Measurements from ENCODE around the gene LIAS.

Gene LIAS

DNA sequence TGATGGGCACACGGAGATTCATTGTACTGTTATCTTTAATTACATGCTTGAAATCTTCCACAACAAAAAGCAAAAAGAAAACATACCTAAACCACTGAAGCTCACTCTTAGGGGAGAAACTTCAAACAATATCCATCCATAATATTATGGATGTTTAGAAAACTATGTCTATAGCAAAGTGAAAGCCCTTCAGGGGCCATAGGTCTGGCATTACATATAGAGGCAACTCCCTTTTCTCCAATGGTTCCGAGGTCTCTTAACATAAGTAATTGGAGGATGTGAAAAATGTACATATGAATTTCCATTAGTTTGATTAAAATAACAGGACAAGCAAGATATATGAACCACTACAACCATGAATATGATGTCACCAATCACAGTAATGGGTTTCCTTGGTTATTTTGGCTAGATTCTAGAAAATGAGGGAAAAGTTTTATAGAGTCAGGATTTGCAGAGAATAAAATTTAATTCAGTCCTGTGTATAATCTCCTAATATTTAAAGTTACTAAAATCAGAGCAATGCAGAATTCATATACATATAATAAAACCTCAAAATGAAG lies 57.6 kb downstream of the LIAS start (continued):
- TF ChIP-seq ZBTB17 (tag by site-specific recombination; IDR thresholded peaks at IDR 0.05) (0 out of 2 replicates have a peak, but pooled peaks have one; percentile 10), ZNF324 (tag by site-specific recombination; IDR thresholded peaks at IDR 0.05) (no peak), ZNF19 (tag by site-specific recombination; IDR thresholded peaks at IDR 0.05; ENCODE audit: low read depth) (no peak), OVOL3 (tag by site-specific recombination; IDR thresholded peaks at IDR 0.05) (0 out of 2 replicates have a peak, but pooled peaks have one; percentile 22), ZNF48 (tag by site-specific recombination; IDR thresholded peaks at IDR 0.05) (no peak), SP3 (tag by site-specific recombination; IDR thresholded peaks at IDR 0.05) (no peak), SP7 (tag by site-specific recombination; IDR thresholded peaks at IDR 0.05) (peak; percentile 27; the same call in 1 of the 2 replicates), ZNF350 (tag by site-specific recombination; IDR thresholded peaks at IDR 0.05) (no peak), EGR2 (tag by site-specific recombination; IDR thresholded peaks at IDR 0.05; ENCODE audit: low read depth) (no peak), ZNF560 (tag by site-specific recombination; IDR thresholded peaks at IDR 0.05; ENCODE audit: borderline replicate concordance) (no peak), KLF1 (tag by site-specific recombination; IDR thresholded peaks at IDR 0.05) (peak; percentile 68), ZNF596 (tag by site-specific recombination; IDR thresholded peaks at IDR 0.05) (no peak), PRDM1 (tag by site-specific recombination; IDR thresholded peaks at IDR 0.05) (no peak), ZNF830 (tag by site-specific recombination; IDR thresholded peaks at IDR 0.05; ENCODE audit: low read depth) (no peak), ZNF146 (tag by site-specific recombination; IDR thresholded peaks at IDR 0.05) (no peak), ZNF155 (tag by site-specific recombination; IDR thresholded peaks at IDR 0.05) (no peak)
- TF ChIP-seq, protein P1, sequence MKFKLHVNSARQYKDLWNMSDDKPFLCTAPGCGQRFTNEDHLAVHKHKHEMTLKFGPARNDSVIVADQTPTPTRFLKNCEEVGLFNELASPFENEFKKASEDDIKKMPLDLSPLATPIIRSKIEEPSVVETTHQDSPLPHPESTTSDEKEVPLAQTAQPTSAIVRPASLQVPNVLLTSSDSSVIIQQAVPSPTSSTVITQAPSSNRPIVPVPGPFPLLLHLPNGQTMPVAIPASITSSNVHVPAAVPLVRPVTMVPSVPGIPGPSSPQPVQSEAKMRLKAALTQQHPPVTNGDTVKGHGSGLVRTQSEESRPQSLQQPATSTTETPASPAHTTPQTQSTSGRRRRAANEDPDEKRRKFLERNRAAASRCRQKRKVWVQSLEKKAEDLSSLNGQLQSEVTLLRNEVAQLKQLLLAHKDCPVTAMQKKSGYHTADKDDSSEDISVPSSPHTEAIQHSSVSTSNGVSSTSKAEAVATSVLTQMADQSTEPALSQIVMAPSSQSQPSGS (tag by site-specific recombination; IDR thresholded peaks at IDR 0.05; ENCODE audit: low read depth): peak; percentile 57; the same call in 1 of the 2 replicates
- TF ChIP-seq, protein P2, sequence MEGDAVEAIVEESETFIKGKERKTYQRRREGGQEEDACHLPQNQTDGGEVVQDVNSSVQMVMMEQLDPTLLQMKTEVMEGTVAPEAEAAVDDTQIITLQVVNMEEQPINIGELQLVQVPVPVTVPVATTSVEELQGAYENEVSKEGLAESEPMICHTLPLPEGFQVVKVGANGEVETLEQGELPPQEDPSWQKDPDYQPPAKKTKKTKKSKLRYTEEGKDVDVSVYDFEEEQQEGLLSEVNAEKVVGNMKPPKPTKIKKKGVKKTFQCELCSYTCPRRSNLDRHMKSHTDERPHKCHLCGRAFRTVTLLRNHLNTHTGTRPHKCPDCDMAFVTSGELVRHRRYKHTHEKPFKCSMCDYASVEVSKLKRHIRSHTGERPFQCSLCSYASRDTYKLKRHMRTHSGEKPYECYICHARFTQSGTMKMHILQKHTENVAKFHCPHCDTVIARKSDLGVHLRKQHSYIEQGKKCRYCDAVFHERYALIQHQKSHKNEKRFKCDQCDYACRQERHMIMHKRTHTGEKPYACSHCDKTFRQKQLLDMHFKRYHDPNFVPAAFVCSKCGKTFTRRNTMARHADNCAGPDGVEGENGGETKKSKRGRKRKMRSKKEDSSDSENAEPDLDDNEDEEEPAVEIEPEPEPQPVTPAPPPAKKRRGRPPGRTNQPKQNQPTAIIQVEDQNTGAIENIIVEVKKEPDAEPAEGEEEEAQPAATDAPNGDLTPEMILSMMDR (tag by site-specific recombination; IDR thresholded peaks at IDR 0.05): no peak
- TF ChIP-seq, protein P3, sequence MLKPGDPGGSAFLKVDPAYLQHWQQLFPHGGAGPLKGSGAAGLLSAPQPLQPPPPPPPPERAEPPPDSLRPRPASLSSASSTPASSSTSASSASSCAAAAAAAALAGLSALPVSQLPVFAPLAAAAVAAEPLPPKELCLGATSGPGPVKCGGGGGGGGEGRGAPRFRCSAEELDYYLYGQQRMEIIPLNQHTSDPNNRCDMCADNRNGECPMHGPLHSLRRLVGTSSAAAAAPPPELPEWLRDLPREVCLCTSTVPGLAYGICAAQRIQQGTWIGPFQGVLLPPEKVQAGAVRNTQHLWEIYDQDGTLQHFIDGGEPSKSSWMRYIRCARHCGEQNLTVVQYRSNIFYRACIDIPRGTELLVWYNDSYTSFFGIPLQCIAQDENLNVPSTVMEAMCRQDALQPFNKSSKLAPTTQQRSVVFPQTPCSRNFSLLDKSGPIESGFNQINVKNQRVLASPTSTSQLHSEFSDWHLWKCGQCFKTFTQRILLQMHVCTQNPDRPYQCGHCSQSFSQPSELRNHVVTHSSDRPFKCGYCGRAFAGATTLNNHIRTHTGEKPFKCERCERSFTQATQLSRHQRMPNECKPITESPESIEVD (tag by site-specific recombination; IDR thresholded peaks at IDR 0.05): peak; percentile 84
- TF ChIP-seq, protein P4, sequence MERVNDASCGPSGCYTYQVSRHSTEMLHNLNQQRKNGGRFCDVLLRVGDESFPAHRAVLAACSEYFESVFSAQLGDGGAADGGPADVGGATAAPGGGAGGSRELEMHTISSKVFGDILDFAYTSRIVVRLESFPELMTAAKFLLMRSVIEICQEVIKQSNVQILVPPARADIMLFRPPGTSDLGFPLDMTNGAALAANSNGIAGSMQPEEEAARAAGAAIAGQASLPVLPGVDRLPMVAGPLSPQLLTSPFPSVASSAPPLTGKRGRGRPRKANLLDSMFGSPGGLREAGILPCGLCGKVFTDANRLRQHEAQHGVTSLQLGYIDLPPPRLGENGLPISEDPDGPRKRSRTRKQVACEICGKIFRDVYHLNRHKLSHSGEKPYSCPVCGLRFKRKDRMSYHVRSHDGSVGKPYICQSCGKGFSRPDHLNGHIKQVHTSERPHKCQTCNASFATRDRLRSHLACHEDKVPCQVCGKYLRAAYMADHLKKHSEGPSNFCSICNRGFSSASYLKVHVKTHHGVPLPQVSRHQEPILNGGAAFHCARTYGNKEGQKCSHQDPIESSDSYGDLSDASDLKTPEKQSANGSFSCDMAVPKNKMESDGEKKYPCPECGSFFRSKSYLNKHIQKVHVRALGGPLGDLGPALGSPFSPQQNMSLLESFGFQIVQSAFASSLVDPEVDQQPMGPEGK (tag by site-specific recombination; IDR thresholded peaks at IDR 0.05): no peak
- TF ChIP-seq, protein P5, sequence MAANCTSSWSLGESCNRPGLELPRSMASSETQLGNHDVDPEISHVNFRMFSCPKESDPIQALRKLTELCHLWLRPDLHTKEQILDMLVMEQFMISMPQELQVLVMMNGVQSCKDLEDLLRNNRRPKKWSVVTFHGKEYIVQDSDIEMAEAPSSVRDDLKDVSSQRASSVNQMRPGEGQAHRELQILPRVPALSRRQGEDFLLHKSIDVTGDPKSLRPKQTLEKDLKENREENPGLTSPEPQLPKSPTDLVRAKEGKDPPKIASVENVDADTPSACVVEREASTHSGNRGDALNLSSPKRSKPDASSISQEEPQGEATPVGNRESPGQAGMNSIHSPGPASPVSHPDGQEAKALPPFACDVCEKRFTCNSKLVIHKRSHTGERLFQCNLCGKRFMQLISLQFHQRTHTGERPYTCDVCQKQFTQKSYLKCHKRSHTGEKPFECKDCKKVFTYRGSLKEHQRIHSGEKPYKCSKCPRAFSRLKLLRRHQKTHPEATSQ (tag by site-specific recombination; IDR thresholded peaks at IDR 0.05): no peak
